HepG2 (cell line): Measurements from ENCODE around the gene PCBD1. TPM values are rescaled to one million over a fixed set of nuclear protein-coding genes. Genes with fewer than 3 reads are reported as not detected.
A peak's percentile ranks its signal among the peaks of the same experiment; 100 is the strongest.

Experiments used
- ERF ChIP-seq: IDR thresholded peaks from 2 replicates; pipeline ENCODE4 v1.6.1; 2018; ENCODE audit warnings: missing biosample characterization, missing genetic modification reagents
- ISX ChIP-seq: sonication (generic); formaldehyde crosslinking; conservative IDR thresholded peaks from 2 replicates; pipeline ENCODE4 v1.5.0; 2020; ENCODE audit warnings: missing genetic modification reagents
- KIAA2018 ChIP-seq: sonication (generic); formaldehyde crosslinking; IDR thresholded peaks from 2 replicates; pipeline ENCODE4 v1.5.0; 2020; ENCODE audit warnings: mild to moderate bottlenecking, missing genetic modification reagents, borderline replicate concordance
- MXD1 ChIP-seq: sonication (generic); formaldehyde crosslinking; IDR thresholded peaks from 2 replicates; pipeline ENCODE4 v1.4.0; 2020; ENCODE audit warnings: mild to moderate bottlenecking, missing genetic modification reagents
- NR2C2 ChIP-seq: sonication (generic); formaldehyde crosslinking; IDR thresholded peaks from 2 replicates; pipeline ENCODE4 v1.4.0; 2020; ENCODE audit warnings: missing genetic modification reagents, mild to moderate bottlenecking, moderate library complexity, borderline replicate concordance
- NR3C1 ChIP-seq: sonication (generic); formaldehyde crosslinking; IDR thresholded peaks from 2 replicates; pipeline ENCODE4 v1.4.0; 2020; ENCODE audit warnings: missing genetic modification reagents
- RBFOX2 ChIP-seq: fragments of 200-400 bp; formaldehyde crosslinking; IDR thresholded peaks from 2 replicates; pipeline ENCODE4 v1.6.1; 2017; ENCODE audit warnings: low read depth, mild to moderate bottlenecking, low read length
- RXRB ChIP-seq: IDR thresholded peaks from 2 replicates; pipeline ENCODE4 v1.6.1; 2016; ENCODE audit warnings: borderline replicate concordance, missing genetic modification reagents, missing compliant biosample characterization
- THAP11 ChIP-seq: IDR thresholded peaks from 2 replicates; pipeline ENCODE4 v1.6.1; 2016; ENCODE audit warnings: missing biosample characterization, missing genetic modification reagents
- TRIM22 ChIP-seq: fragments of 450-650 bp; IDR thresholded peaks from 2 replicates; pipeline ENCODE4 v1.6.1; 2017
- USF2 ChIP-seq, 2 experiments: sonication (generic) in 1 of 2; formaldehyde crosslinking in 1 of 2; IDR thresholded peaks; 2 replicates each; pipeline versions ENCODE4 v1.5.1 to v1.6.1; 2011 to 2020; ENCODE audit warnings: borderline replicate concordance in 1 of 2, low read depth in 1 of 2, low read length in 1 of 2, mild to moderate bottlenecking in 1 of 2, missing genetic modification reagents in 1 of 2, moderate library complexity in 1 of 2
- ZNF644 ChIP-seq: IDR thresholded peaks from 2 replicates; pipeline ENCODE4 v1.6.1; 2016; ENCODE audit warnings: low read depth
- polyA plus RNA-seq, 8 experiments: library from polyadenylated mRNA; depleted of rRNA in 3 of 8; stranded (reverse) in 7 of 8; unstranded in 1 of 8; fragments of >200 nt; fragmentation: Illumina TruSeq in 4 of 8; extraction: Trizol in 4 of 8; gene quantifications; 2 replicates each; pipeline versions ENCODE4 v1.2.1 to v1.2.3, GENCODE V29; 2011 to 2016; ENCODE audit warnings: low read depth in 4 of 8, missing spikeins in 1 of 8, mixed read lengths in 1 of 8; ENCODE audit not compliant: insufficient read depth in 1 of 8
- total RNA-seq, 5 experiments: library from RNA; depleted of rRNA; stranded (reverse); fragments of >200 nt; fragmentation: Illumina TruSeq; extraction: Trizol; gene quantifications; 2 replicates each; pipeline ENCODE4 v1.2.3, GENCODE V29; 2016; ENCODE audit warnings: low read depth in 1 of 5
- TF ChIP-seq, protein P1 (sequence below): sonication (generic); formaldehyde crosslinking; IDR thresholded peaks from 2 replicates; pipeline ENCODE4 v1.5.0; 2020; ENCODE audit warnings: missing genetic modification reagents, mild to moderate bottlenecking, borderline replicate concordance

Gene PCBD1
- total and polyA plus RNA-seq, 2 of the 13 experiments (the other 11 are each of a cell fraction or from before 2014, with no cell fraction given) = 95.3 to 168 TPM

- TF ChIP-seq KIAA2018 (CRISPR knock-in tag) (no peak), RBFOX2 (no peak), MXD1 (CRISPR knock-in tag) (no peak), THAP11 (CRISPR knock-in tag) (0 out of 2 replicates have a peak, but pooled peaks have one; percentile 12), USF2 (IDR thresholded peaks at IDR 0.05; ENCODE audit: low read depth, low read length) (peak; percentile 44; the same call in 1 of the 2 replicates), USF2 (CRISPR knock-in tag; IDR thresholded peaks at IDR 0.05; ENCODE audit: borderline replicate concordance) (peak; percentile 74; the same call in 1 of the 2 replicates), NR2C2 (CRISPR knock-in tag) (no peak), NR3C1 (CRISPR knock-in tag) (no peak), ERF (CRISPR knock-in tag) (0 out of 2 replicates have a peak, but pooled peaks have one; percentile 33), RXRB (CRISPR knock-in tag) (peak; percentile 44; the same call in 1 of the 2 replicates), ISX (CRISPR knock-in tag) (no peak), TRIM22 (no peak), ZNF644 (CRISPR knock-in tag) (peak; percentile 59)
- TF ChIP-seq, protein P1, sequence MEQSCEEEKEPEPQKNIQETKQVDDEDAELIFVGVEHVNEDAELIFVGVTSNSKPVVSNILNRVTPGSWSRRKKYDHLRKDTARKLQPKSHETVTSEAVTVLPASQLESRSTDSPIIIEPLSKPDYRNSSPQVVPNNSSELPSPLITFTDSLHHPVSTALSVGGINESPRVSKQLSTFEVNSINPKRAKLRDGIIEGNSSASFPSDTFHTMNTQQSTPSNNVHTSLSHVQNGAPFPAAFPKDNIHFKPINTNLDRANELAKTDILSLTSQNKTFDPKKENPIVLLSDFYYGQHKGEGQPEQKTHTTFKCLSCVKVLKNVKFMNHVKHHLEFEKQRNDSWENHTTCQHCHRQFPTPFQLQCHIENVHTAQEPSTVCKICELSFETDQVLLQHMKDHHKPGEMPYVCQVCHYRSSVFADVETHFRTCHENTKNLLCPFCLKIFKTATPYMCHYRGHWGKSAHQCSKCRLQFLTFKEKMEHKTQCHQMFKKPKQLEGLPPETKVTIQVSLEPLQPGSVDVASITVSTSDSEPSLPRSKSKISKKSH (CRISPR knock-in tag) = peak; percentile 56; the same call in 1 of the 2 replicates
These were observed 2.6 kb upstream of the PCBD1 start (continued) for GRCh38 chr10:70890917-70891431.
